GM20000 (cell line): ENCODE data around the gene PLA2G2D.

Experiments used
- DNase-seq: peaks from one replicate; pipeline ENCODE4 v3.0.0; 2012; ENCODE audit warnings: low spot score
- CTCF ChIP-seq: IDR thresholded peaks from 2 replicates; pipeline ENCODE4 v1.5.1; 2012; ENCODE audit warnings: mild to moderate bottlenecking, control low read depth; ENCODE audit errors: extremely low read depth, missing control alignments

Gene PLA2G2D

GRCh38 chr1:20076223-20076622 lies 43.1 kb downstream of the PLA2G2D start:
- DNase-seq = no peak
- TF ChIP-seq CTCF = no peak

GRCh38 chr1:20075345-20075744 lies 44.0 kb downstream of the PLA2G2D start:
- TF ChIP-seq CTCF = no peak
- no peak for DNase-seq

GRCh38 chr1:20074725-20075171 lies 44.6 kb downstream of the PLA2G2D start:
- no peak for TF ChIP-seq CTCF
- DNase-seq = no peak

- DNase-seq = no peak
- no peak for TF ChIP-seq CTCF
These were observed 45.1 kb downstream of the PLA2G2D start for GRCh38 chr1:20074055-20074724.

- no peak for TF ChIP-seq CTCF
- DNase-seq = no peak
These were observed 46.1 kb downstream of the PLA2G2D start for GRCh38 chr1:20073256-20073655.

- DNase-seq = no peak
- TF ChIP-seq CTCF = no peak
These were observed 46.6 kb downstream of the PLA2G2D start for GRCh38 chr1:20072771-20073170.

- no peak for DNase-seq
- TF ChIP-seq CTCF = no peak
These were observed 47.9 kb downstream of the PLA2G2D start for GRCh38 chr1:20071416-20071815.
